Suprapubic skin (tissue), 4 donors: Measurements from ENCODE around the gene GRIK4. TPM values are rescaled to one million over a fixed set of nuclear protein-coding genes. Genes with fewer than 3 reads are reported as not detected.

Experiments
- DNase-seq, 2 donors: peaks; one replicate each; pipeline ENCODE4 v3.0.0-alpha.2; 2019; ENCODE audit warnings: low spot score in 2 of 2
- H3K27ac ChIP-seq: fragments of 200-600 bp; sonication (generic); one replicate; pipeline ENCODE4 v1.5.1; 2019
- H3K27me3 ChIP-seq: fragments of 200-600 bp; sonication (generic); one replicate; pipeline ENCODE4 v1.5.1; 2019
- H3K36me3 ChIP-seq: fragments of 200-600 bp; sonication (generic); one replicate; pipeline ENCODE4 v1.5.1; 2019
- H3K4me1 ChIP-seq: fragments of 200-600 bp; sonication (generic); one replicate; pipeline ENCODE4 v1.5.1; 2019
- H3K4me3 ChIP-seq: fragments of 200-600 bp; sonication (generic); one replicate; pipeline ENCODE4 v1.5.1; 2019; ENCODE audit warnings: mild to moderate bottlenecking
- H3K9me3 ChIP-seq: fragments of 200-600 bp; sonication (generic); one replicate; pipeline ENCODE4 v1.5.1; 2019
- CTCF ChIP-seq, 2 donors: fragments of 200-600 bp in 1 of 2; fragments of 450-650 bp in 1 of 2; sonication (generic) in 1 of 2; IDR thresholded peaks; one replicate each; pipeline ENCODE4 v1.5.1; 2016 to 2019; ENCODE audit warnings: antibody characterized with exemption in 2 of 2, mild to moderate bottlenecking in 1 of 2, moderate library complexity in 1 of 2
- EP300 ChIP-seq: sonication (generic); formaldehyde crosslinking; IDR thresholded peaks from one replicate; pipeline ENCODE4 v1.6.1; 2017; ENCODE audit warnings: antibody characterized with exemption
- POLR2A ChIP-seq, 2 donors: fragments of 450-650 bp; IDR thresholded peaks; one replicate each; pipeline ENCODE4 v1.6.1; 2017; ENCODE audit warnings: antibody characterized with exemption in 2 of 2, mild to moderate bottlenecking in 2 of 2, moderate library complexity in 2 of 2
- POLR2AphosphoS5 ChIP-seq, 3 donors: sonication (generic); formaldehyde crosslinking; IDR thresholded peaks; one replicate each; pipeline ENCODE4 v1.6.1; 2017; ENCODE audit warnings: antibody characterized with exemption in 3 of 3
- WGBS: methylation state at CpG from one replicate; pipeline ENCODE4 v1.1.5; 2018; 5-methylcytosine and 5-hydroxymethylcytosine counted together
- total RNA-seq, 4 donors: library from RNA; depleted of rRNA; stranded (reverse); fragments of >200 nt; gene quantifications; one replicate each; pipeline ENCODE4 v1.1.0, GENCODE V29; 2016

GRIK4 gene
- total RNA-seq, 4 donors from 2014 or later = 0.24 TPM; not detected in 3

DNA sequence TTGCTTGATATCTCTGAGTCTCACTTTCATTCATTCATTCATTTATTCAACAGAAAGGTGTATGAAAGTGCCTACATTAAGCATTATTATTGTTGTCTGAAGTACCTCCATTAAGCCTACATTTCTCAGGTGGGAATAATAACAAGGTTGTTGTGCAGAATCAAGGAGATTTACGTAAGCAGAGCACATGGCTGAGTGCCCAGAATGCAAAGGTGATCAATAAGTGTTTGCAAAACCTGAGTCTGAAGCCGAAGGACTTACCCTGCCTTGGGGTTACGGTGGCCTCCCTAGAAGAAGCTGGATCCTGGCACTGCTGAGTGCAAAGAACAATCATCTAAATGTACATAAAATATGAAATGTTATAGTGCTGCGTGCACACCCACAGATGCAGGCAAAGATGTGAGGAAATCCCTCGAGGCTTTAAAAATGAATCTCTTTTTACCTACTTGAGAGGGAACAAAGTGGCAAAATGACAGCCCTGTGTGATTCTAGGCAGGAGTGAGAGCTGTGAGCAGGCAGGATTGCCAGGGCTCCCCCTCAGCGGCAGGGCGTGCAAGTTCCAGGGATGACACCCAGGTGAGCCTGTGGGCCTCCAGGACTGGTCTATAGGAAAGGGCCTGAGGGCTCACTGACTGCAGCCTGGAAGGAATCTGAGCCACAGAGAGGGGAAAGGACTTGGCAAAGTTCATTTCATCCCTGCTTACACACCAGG is 379.2 kb downstream of the GRIK4 start:
- TF ChIP-seq POLR2A (IDR thresholded peaks at IDR 0.05) (no peak), POLR2AphosphoS5 (IDR thresholded peaks at IDR 0.05) (no peak), CTCF (IDR thresholded peaks at IDR 0.05) (no peak), EP300 (no peak)
- H3K27me3 ChIP-seq = peaks cover 11% of the 10 kb centered on the region
- DNase-seq = no peak
- H3K4me1 ChIP-seq = peaks cover 11% of the 10 kb centered on the region
- H3K27ac ChIP-seq = no peak overlapping the region
- WGBS = 54% methylated on average over 7 of the region's 7 CpGs
- no peak overlapping the region for H3K4me3 ChIP-seq
- no peaks in the 10 kb centered on the region for H3K36me3 ChIP-seq
- H3K9me3 ChIP-seq = no peaks in the 10 kb centered on the region

DNA sequence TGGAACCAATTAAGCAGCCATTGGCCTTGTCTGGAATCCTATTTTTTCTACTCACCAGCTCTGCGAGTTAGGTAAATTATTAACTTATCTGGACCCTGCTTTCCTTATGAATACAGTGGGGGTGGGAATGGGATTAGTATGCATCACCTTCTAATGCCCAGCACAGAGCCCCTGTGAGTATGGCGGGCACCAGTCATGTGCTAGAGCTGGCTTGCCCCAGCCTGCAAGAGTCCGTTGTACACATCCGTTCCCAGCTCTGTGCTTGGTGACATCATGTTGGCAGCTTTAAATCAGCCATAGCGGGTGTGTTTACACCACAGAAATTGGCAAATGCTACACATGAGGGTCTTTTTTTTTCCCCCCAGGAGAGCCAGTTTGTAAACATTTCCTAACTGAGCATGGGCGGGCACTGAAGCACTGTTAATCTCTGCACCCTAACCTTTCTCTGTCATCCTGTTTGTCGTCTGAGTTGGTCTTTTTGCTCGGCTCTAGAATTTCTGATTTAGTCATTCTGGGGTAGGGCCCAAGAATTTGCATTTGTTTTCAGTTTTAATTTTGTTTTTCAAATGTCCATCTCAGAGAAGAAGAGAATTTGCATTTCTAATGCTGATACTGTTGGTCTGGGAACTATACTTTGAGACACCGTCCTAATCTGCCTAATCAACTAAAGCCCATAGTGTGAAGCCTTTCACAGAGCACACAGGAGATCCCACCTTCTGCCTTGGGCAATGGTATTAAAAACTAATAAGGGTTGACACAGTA is 382.1 kb downstream of the GRIK4 start:
- Histone ChIP-seq H3K4me3 (no peak overlapping the region), H3K36me3 (no peaks in the 10 kb centered on the region), H3K27ac (no peak overlapping the region), H3K9me3 (no peaks in the 10 kb centered on the region), H3K4me1 (peaks cover 11% of the 10 kb centered on the region), H3K27me3 (peaks cover 23% of the 10 kb centered on the region)
- TF ChIP-seq POLR2A (IDR thresholded peaks at IDR 0.05) (no peak), POLR2AphosphoS5 (IDR thresholded peaks at IDR 0.05) (no peak), CTCF (IDR thresholded peaks at IDR 0.05) (no peak), EP300 (no peak)
- DNase-seq = no peak
- WGBS = 64% methylated on average over 9 of the region's 9 CpGs

DNA sequence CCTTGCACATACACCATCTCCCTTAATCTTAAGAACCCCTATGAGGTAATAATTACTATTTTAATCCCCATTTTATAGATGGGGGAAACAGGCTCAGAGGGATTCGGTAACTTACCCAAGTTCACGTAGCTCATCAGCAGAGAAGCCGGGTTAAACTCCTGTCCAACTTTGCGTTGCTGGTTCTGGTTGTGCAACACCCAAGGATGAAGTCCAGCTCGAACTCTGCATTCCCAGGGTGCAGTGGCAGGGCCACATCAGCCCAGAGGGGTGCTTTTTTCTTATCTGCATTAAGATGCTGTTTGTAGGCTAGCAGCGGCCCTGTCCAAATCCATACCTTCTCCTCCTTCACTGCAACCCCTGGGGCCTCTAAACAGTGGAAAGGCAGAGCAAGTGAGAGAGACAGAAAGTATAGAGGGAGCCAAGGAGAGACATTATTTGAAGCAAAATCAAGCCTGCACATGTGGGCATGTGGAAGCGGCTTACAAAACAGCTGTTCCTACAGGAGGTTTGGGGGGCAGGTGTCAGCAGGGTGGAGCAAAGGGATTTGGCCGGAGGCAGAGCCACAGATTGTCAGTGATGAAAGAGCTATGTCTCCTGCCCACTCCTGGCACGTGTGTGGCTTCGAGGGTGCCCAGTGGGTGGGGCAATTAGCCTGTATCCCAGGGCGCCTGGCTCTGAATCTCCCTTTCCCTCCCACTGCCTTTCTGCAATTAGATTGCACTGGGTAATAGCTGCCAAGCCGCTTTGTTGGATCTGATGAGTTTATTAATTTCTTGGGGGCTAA is 382.8 kb downstream of the GRIK4 start:
- H3K27me3 ChIP-seq = peaks cover 27% of the 10 kb centered on the region
- H3K4me3 ChIP-seq = no peak overlapping the region
- H3K27ac ChIP-seq = no peak overlapping the region
- no peaks in the 10 kb centered on the region for H3K9me3 ChIP-seq
- DNase-seq = no peak
- TF ChIP-seq POLR2AphosphoS5 (IDR thresholded peaks at IDR 0.05) (peak in 1 of 3 donors; percentile 13), POLR2A (IDR thresholded peaks at IDR 0.05) (no peak)
- H3K36me3 ChIP-seq = no peaks in the 10 kb centered on the region
- peaks cover 11% of the 10 kb centered on the region for H3K4me1 ChIP-seq
- 30% methylated on average over 12 of the region's 12 CpGs for WGBS

DNA sequence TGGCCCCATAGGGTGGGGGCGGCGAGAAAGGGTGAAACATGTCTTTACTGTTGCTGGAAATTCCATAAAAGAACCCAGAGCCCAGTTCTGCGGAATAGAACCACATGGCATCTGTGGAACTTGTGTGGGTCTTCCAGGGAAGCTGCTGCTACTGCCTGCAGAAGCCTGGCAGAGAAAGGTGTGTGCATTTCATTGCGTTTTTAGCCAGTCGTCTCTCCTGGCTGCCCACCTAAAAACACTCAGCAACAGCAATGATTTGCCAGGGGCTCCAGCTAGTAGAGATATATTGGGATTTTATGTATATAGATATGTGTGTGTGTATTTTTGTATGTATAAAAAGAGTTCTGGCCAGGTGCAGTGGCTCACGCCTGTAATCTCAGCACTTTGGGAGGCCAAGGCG is 385.1 kb downstream of the GRIK4 start:
- no peak for TF ChIP-seq CTCF (IDR thresholded peaks at IDR 0.05)
- no peak for TF ChIP-seq POLR2A (IDR thresholded peaks at IDR 0.05)
- TF ChIP-seq POLR2AphosphoS5 (IDR thresholded peaks at IDR 0.05) = no peak
- TF ChIP-seq EP300 = no peak
- WGBS = 86% methylated on average over 7 of the region's 7 CpGs
- no peak for DNase-seq
- Histone ChIP-seq H3K9me3 (no peaks in the 10 kb centered on the region), H3K27me3 (peaks cover 32% of the 10 kb centered on the region), H3K36me3 (no peaks in the 10 kb centered on the region), H3K27ac (no peak overlapping the region), H3K4me1 (peaks cover 11% of the 10 kb centered on the region), H3K4me3 (no peak overlapping the region)

GRCh38 chr11:120898568-120898967 is 387.0 kb downstream of the GRIK4 start:
- Histone ChIP-seq H3K27ac (no peak overlapping the region), H3K36me3 (no peaks in the 10 kb centered on the region), H3K4me3 (no peak overlapping the region), H3K9me3 (no peaks in the 10 kb centered on the region), H3K4me1 (peaks cover 11% of the 10 kb centered on the region), H3K27me3 (peaks cover 44% of the 10 kb centered on the region)
- no peak for DNase-seq
- WGBS = 69% methylated on average over 5 of the region's 6 CpGs
- TF ChIP-seq CTCF (IDR thresholded peaks at IDR 0.05) = no peak
- TF ChIP-seq POLR2A (IDR thresholded peaks at IDR 0.05) = no peak
- TF ChIP-seq EP300 = no peak
- no peak for TF ChIP-seq POLR2AphosphoS5 (IDR thresholded peaks at IDR 0.05)
